HEK293 (cell line): ENCODE data around the gene PIGM.

Experiments used
- GLIS2 ChIP-seq: fragments of 450-650 bp; formaldehyde crosslinking; IDR thresholded peaks from 2 replicates; pipeline ENCODE4 v1.5.1; 2016; ENCODE audit warnings: missing biosample characterization, missing genetic modification characterization
- KLF17 ChIP-seq: fragments of 450-650 bp; formaldehyde crosslinking; IDR thresholded peaks from 2 replicates; pipeline ENCODE4 v1.5.1; 2016; ENCODE audit warnings: missing biosample characterization, missing genetic modification characterization
- PRDM2 ChIP-seq: fragments of 450-650 bp; formaldehyde crosslinking; IDR thresholded peaks from 2 replicates; pipeline ENCODE4 v1.5.1; 2016; ENCODE audit warnings: missing biosample characterization, missing genetic modification characterization, borderline replicate concordance
- ZFP37 ChIP-seq: fragments of 450-650 bp; formaldehyde crosslinking; IDR thresholded peaks from 2 replicates; pipeline ENCODE4 v1.5.1; 2016; ENCODE audit warnings: missing biosample characterization, missing genetic modification characterization
- ZNF114 ChIP-seq: fragments of 450-650 bp; formaldehyde crosslinking; IDR thresholded peaks from 2 replicates; pipeline ENCODE4 v1.5.0; 2017; ENCODE audit warnings: missing biosample characterization, missing genetic modification characterization

GRCh38 chr1:160063176-160063575 lies 31.4 kb upstream of the PIGM start:
- no peak for TF ChIP-seq GLIS2 (tag by site-specific recombination)
- TF ChIP-seq KLF17 (tag by site-specific recombination) = no peak
- no peak for TF ChIP-seq ZFP37 (tag by site-specific recombination)
- TF ChIP-seq ZNF114 (tag by site-specific recombination) = no peak
- no peak for TF ChIP-seq PRDM2
